ENCODE data around the gene HNRNPUL1. TPM values are rescaled to one million over a fixed set of nuclear protein-coding genes. Genes with fewer than 3 reads are reported as not detected.

Gene HNRNPUL1
- total RNA-seq, 1 experiment from 2014 or later, result 315 TPM

- Histone ChIP-seq H3T11ph (ENCODE audit: low read length) (no peak overlapping the region), H2AFZ (ENCODE audit: low read length) (no peak overlapping the region), H4K91ac (ENCODE audit: insufficient read length, low read depth, low read length) (no peak overlapping the region), H3K18ac (ENCODE audit: insufficient read length, low read depth, low read length) (no peak overlapping the region), H2BK5ac (ENCODE audit: insufficient read length, low read length) (no peak overlapping the region), H3K79me1 (ENCODE audit: insufficient read depth, low read depth, low read length, poor library complexity, severe bottlenecking) (no peaks in the 10 kb centered on the region), H2AK5ac (ENCODE audit: insufficient read length, low read length) (no peak overlapping the region), H4K8ac (replicated peaks; ENCODE audit: insufficient read length, low read depth, low read length) (no peak overlapping the region), H3K9ac (ENCODE audit: extremely low read depth, insufficient read length, low read length) (no peak overlapping the region), H2BK12ac (ENCODE audit: insufficient read length, low read depth, low read length) (no peak overlapping the region), H3K4ac (ENCODE audit: low read depth, low read length) (no peak overlapping the region), H3K27me3 (ENCODE audit: insufficient read depth, low read length) (no peaks in the 10 kb centered on the region), H4K20me1 (ENCODE audit: control insufficient read depth, insufficient read depth, insufficient read length) (peaks cover 2% of the 10 kb centered on the region), H3K4me2 (ENCODE audit: insufficient read depth, insufficient read length, low read length) (no peak overlapping the region), H2BK15ac (ENCODE audit: low read depth, low read length) (no peak overlapping the region), H3K23ac (ENCODE audit: insufficient read length, low read depth, low read length) (no peak overlapping the region), H3K4me1 (ENCODE audit: insufficient read depth, low read length) (no peaks in the 10 kb centered on the region), H3K14ac (ENCODE audit: insufficient read depth, low read length) (no peak overlapping the region), H2BK20ac (ENCODE audit: low read depth, low read length, poor library complexity, severe bottlenecking) (no peak overlapping the region), H3K56ac (ENCODE audit: insufficient read length, low read depth, low read length) (no peak overlapping the region), H3K79me2 (ENCODE audit: insufficient read depth, low read length) (no peaks in the 10 kb centered on the region), H4K5ac (ENCODE audit: insufficient read length, low read depth, low read length) (no peak overlapping the region), H2BK120ac (ENCODE audit: low read depth, low read length, poor library complexity, severe bottlenecking) (no peak overlapping the region), H3K23me2 (ENCODE audit: insufficient read length, low read depth, low read length, poor library complexity, severe bottlenecking) (peaks cover 6% of the 10 kb centered on the region), H3K27ac (ENCODE audit: insufficient read length, low read depth, low read length) (no peak overlapping the region), H3K9me3 (ENCODE audit: control insufficient read depth, low read depth, low read length) (no peaks in the 10 kb centered on the region)
- WGBS (ENCODE audit: extremely low coverage, insufficient read length, low lambda C conversion rate), result no CpG with 5 or more reads among the region's 4 CpGs
- Mint-ChIP-seq H3K4me1 (peaks cover 14 to 19% of the 10 kb centered on the region in 2 experiments), H3K27ac (no peak overlapping the region), H3K9me3 (no peaks in the 10 kb centered on the region; a peak in 1 of 5 replicates), H3K27me3 (ENCODE audit: low read depth) (no peaks in the 10 kb centered on the region), H3K36me3 (ENCODE audit: insufficient read depth in 1 of 3, low read depth in 3 of 3) (peaks cover 63 to 80% (median 75%) of the 10 kb centered on the region in 3 experiments), H3K4me3 (no peak overlapping the region)
- TF ChIP-seq CTCF (conservative IDR thresholded peaks at IDR 0.05), result no peak
- no peak for DNase-seq
These were observed 40.7 kb downstream of the HNRNPUL1 start for GRCh38 chr19:41304706-41305483.

Data from H9 (cell line).